ENCODE results near the gene IFNK.

Gene IFNK, protein sequence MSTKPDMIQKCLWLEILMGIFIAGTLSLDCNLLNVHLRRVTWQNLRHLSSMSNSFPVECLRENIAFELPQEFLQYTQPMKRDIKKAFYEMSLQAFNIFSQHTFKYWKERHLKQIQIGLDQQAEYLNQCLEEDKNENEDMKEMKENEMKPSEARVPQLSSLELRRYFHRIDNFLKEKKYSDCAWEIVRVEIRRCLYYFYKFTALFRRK

DNA sequence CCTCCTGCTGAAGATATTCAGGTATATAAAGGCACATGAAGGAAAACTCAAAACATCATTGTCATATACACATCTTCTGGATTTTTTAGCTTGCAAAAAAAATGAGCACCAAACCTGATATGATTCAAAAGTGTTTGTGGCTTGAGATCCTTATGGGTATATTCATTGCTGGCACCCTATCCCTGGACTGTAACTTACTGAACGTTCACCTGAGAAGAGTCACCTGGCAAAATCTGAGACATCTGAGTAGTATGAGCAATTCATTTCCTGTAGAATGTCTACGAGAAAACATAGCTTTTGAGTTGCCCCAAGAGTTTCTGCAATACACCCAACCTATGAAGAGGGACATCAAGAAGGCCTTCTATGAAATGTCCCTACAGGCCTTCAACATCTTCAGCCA is at the start of gene IFNK:
Gene IFNK (plus strand): TSS at position 55 of the 400 bp plus-strand sequence. CDS start 47 bp downstream, at position 102.
- no peaks in the 10 kb centered on the region for H3K27me3 ChIP-seq (ENCODE audit: control insufficient read depth, insufficient read depth, low read length)
- H3K9me3 ChIP-seq (ENCODE audit: control insufficient read depth, insufficient read depth, low read length) = no peaks in the 10 kb centered on the region
- peaks cover 6% of the 10 kb centered on the region for H3K4me1 ChIP-seq (ENCODE audit: control insufficient read depth, insufficient read depth, low read length)
- no peaks in the 10 kb centered on the region for H3K36me3 ChIP-seq (ENCODE audit: control insufficient read depth, insufficient read depth, low read length)
- H3K9ac ChIP-seq (ENCODE audit: low read depth, low read length) = no peak within 1 kb of the TSS
- no peak within 1 kb of the TSS for H3K4me3 ChIP-seq (ENCODE audit: low read depth, low read length)

DNA sequence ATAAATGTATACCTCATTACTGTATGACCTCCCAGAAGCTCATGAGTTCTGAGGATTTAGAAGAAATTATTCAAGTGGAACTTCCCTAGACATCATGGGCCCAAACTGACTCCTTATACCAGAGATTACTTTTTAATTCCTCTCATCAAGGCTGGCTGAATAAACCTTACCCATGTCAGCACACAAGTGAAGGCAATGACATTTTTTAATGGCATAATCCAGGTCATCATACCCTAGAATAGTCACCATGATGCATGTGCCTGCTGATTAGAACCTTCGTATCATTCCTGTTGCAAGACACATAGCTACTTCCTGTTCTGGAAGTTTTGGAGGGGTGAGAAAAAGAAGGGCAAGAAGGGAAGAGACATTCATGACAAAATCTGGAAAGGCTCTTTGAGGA is 49.8 kb upstream of the IFNK start:
- H3K4me3 ChIP-seq (ENCODE audit: low read depth, low read length) = no peak overlapping the region
- H3K36me3 ChIP-seq (ENCODE audit: control insufficient read depth, insufficient read depth, low read length) = no peaks in the 10 kb centered on the region
- H3K27me3 ChIP-seq (ENCODE audit: control insufficient read depth, insufficient read depth, low read length) = no peaks in the 10 kb centered on the region
- H3K9ac ChIP-seq (ENCODE audit: low read depth, low read length) = no peak overlapping the region
- peaks cover 18% of the 10 kb centered on the region for H3K4me1 ChIP-seq (ENCODE audit: control insufficient read depth, insufficient read depth, low read length)
- H3K9me3 ChIP-seq (ENCODE audit: control insufficient read depth, insufficient read depth, low read length) = no peaks in the 10 kb centered on the region

- Histone ChIP-seq H3K4me3 (ENCODE audit: low read depth, low read length) (no peak overlapping the region), H3K27me3 (ENCODE audit: control insufficient read depth, insufficient read depth, low read length) (no peaks in the 10 kb centered on the region), H3K4me1 (ENCODE audit: control insufficient read depth, insufficient read depth, low read length) (peaks cover 16% of the 10 kb centered on the region), H3K9me3 (ENCODE audit: control insufficient read depth, insufficient read depth, low read length) (no peaks in the 10 kb centered on the region), H3K9ac (ENCODE audit: low read depth, low read length) (no peak overlapping the region), H3K36me3 (ENCODE audit: control insufficient read depth, insufficient read depth, low read length) (no peaks in the 10 kb centered on the region)
These were observed 49.0 kb upstream of the IFNK start for GRCh38 chr9:27475057-27475595.

DNA sequence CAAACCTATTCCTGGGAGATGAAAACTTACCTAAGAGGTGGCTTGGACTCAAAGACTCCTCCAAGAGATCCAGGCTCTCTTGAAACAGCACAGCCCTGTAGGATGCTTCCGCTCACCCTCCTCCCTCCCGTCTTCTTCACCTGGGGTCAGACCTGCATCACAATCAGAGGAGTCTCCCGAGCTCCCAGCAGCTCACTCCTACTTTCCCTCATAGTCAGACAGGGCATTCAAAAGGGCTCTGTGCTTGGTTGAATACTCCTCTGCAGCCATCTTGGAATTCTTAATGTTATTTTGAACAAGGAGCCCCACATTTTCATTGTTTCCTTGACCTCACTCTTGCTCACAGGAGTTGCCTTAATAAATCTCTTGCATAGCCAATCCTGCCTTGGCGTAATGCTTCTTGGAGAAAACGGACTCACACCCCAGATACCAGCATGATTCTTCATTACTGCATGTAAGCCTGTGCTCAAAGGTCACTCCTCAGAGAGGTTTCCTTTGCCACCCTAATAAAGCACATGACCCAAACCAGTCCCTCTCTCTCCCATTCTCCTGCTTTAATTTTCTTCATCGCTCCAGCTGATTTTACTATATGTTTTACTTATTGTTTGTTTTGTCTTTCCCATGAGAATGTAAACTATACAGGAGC is 47.1 kb upstream of the IFNK start:
- Histone ChIP-seq H3K9me3 (ENCODE audit: control insufficient read depth, insufficient read depth, low read length) (no peaks in the 10 kb centered on the region), H3K4me3 (ENCODE audit: low read depth, low read length) (no peak overlapping the region), H3K27me3 (ENCODE audit: control insufficient read depth, insufficient read depth, low read length) (no peaks in the 10 kb centered on the region), H3K4me1 (ENCODE audit: control insufficient read depth, insufficient read depth, low read length) (peaks cover 8% of the 10 kb centered on the region), H3K36me3 (ENCODE audit: control insufficient read depth, insufficient read depth, low read length) (no peaks in the 10 kb centered on the region), H3K9ac (ENCODE audit: low read depth, low read length) (no peak overlapping the region)

GRCh38 chr9:27478322-27478721 is 45.8 kb upstream of the IFNK start:
- Histone ChIP-seq H3K4me1 (ENCODE audit: control insufficient read depth, insufficient read depth, low read length) (peaks cover 4% of the 10 kb centered on the region), H3K36me3 (ENCODE audit: control insufficient read depth, insufficient read depth, low read length) (no peaks in the 10 kb centered on the region), H3K27me3 (ENCODE audit: control insufficient read depth, insufficient read depth, low read length) (no peaks in the 10 kb centered on the region), H3K9me3 (ENCODE audit: control insufficient read depth, insufficient read depth, low read length) (no peaks in the 10 kb centered on the region), H3K9ac (ENCODE audit: low read depth, low read length) (no peak overlapping the region), H3K4me3 (ENCODE audit: low read depth, low read length) (no peak overlapping the region)

GRCh38 chr9:27482709-27483108 is 41.4 kb upstream of the IFNK start:
- peaks cover 2% of the 10 kb centered on the region for H3K4me1 ChIP-seq (ENCODE audit: control insufficient read depth, insufficient read depth, low read length)
- no peaks in the 10 kb centered on the region for H3K36me3 ChIP-seq (ENCODE audit: control insufficient read depth, insufficient read depth, low read length)
- no peak overlapping the region for H3K4me3 ChIP-seq (ENCODE audit: low read depth, low read length)
- H3K9me3 ChIP-seq (ENCODE audit: control insufficient read depth, insufficient read depth, low read length) = no peaks in the 10 kb centered on the region
- H3K9ac ChIP-seq (ENCODE audit: low read depth, low read length) = no peak overlapping the region
- no peaks in the 10 kb centered on the region for H3K27me3 ChIP-seq (ENCODE audit: control insufficient read depth, insufficient read depth, low read length)

- no peak overlapping the region for H3K4me3 ChIP-seq (ENCODE audit: low read depth, low read length)
- no peak overlapping the region for H3K9ac ChIP-seq (ENCODE audit: low read depth, low read length)
- peaks cover 5% of the 10 kb centered on the region for H3K4me1 ChIP-seq (ENCODE audit: control insufficient read depth, insufficient read depth, low read length)
- no peaks in the 10 kb centered on the region for H3K27me3 ChIP-seq (ENCODE audit: control insufficient read depth, insufficient read depth, low read length)
- no peaks in the 10 kb centered on the region for H3K36me3 ChIP-seq (ENCODE audit: control insufficient read depth, insufficient read depth, low read length)
- no peaks in the 10 kb centered on the region for H3K9me3 ChIP-seq (ENCODE audit: control insufficient read depth, insufficient read depth, low read length)
These were observed 40.5 kb upstream of the IFNK start for GRCh38 chr9:27483576-27483975.

DNA sequence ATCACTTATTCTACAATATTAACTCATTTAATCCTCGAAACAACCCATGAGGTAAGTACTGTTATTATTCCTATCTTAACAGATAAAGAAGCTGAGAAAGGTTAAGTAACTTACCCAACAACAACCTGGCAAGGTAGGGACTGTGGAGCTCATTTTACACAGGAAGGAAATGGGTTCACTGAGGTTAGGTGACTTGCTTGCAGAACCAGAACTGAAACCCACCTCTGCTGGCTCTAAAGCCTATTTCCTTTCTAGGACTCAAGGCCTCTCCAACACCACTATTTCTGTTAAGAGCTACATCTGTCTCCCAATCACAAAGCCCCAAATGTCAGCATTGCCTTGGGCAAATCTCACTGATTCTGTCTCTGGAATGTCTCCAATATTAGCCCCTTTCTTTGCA is 38.9 kb upstream of the IFNK start:
- peaks cover 5% of the 10 kb centered on the region for H3K4me1 ChIP-seq (ENCODE audit: control insufficient read depth, insufficient read depth, low read length)
- H3K36me3 ChIP-seq (ENCODE audit: control insufficient read depth, insufficient read depth, low read length) = no peaks in the 10 kb centered on the region
- no peak overlapping the region for H3K9ac ChIP-seq (ENCODE audit: low read depth, low read length)
- H3K9me3 ChIP-seq (ENCODE audit: control insufficient read depth, insufficient read depth, low read length) = no peaks in the 10 kb centered on the region
- no peaks in the 10 kb centered on the region for H3K27me3 ChIP-seq (ENCODE audit: control insufficient read depth, insufficient read depth, low read length)
- no peak overlapping the region for H3K4me3 ChIP-seq (ENCODE audit: low read depth, low read length)

GRCh38 chr9:27487128-27487640 is 36.9 kb upstream of the IFNK start:
- Histone ChIP-seq H3K9me3 (ENCODE audit: control insufficient read depth, insufficient read depth, low read length) (no peaks in the 10 kb centered on the region), H3K9ac (ENCODE audit: low read depth, low read length) (no peak overlapping the region), H3K27me3 (ENCODE audit: control insufficient read depth, insufficient read depth, low read length) (no peaks in the 10 kb centered on the region), H3K4me1 (ENCODE audit: control insufficient read depth, insufficient read depth, low read length) (peaks cover 5% of the 10 kb centered on the region), H3K36me3 (ENCODE audit: control insufficient read depth, insufficient read depth, low read length) (no peaks in the 10 kb centered on the region), H3K4me3 (ENCODE audit: low read depth, low read length) (no peak overlapping the region)

DNA sequence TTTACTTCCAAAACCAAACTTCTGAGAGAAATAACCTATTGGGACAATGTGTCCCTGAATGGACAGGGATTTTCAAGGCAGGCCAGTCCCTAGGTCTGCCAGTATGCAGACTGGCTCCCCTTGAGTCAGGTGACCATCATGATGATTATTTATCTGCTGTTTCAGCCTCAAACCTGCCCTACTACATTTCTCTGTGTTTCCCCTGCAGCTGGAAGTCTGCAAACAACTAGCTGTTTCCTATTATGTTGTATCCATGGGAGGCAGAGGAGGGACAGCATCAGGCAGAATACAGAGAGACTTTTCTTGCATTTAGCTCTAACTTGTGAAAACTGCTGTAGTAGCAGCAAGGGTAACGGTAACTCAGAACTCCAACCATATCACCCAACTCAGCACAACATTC is 36.2 kb upstream of the IFNK start:
- H3K4me3 ChIP-seq (ENCODE audit: low read depth, low read length) = no peak overlapping the region
- H3K9me3 ChIP-seq (ENCODE audit: control insufficient read depth, insufficient read depth, low read length) = no peaks in the 10 kb centered on the region
- H3K36me3 ChIP-seq (ENCODE audit: control insufficient read depth, insufficient read depth, low read length) = no peaks in the 10 kb centered on the region
- no peak overlapping the region for H3K9ac ChIP-seq (ENCODE audit: low read depth, low read length)
- peaks cover 5% of the 10 kb centered on the region for H3K4me1 ChIP-seq (ENCODE audit: control insufficient read depth, insufficient read depth, low read length)
- no peaks in the 10 kb centered on the region for H3K27me3 ChIP-seq (ENCODE audit: control insufficient read depth, insufficient read depth, low read length)

GRCh38 chr9:27489087-27489876 is 34.8 kb upstream of the IFNK start:
- no peaks in the 10 kb centered on the region for H3K36me3 ChIP-seq (ENCODE audit: control insufficient read depth, insufficient read depth, low read length)
- H3K4me1 ChIP-seq (ENCODE audit: control insufficient read depth, insufficient read depth, low read length) = peaks cover 5% of the 10 kb centered on the region

More at GRCh38 chr9:27489087-27489876, 34.8 kb upstream of the IFNK start:
- no peaks in the 10 kb centered on the region for H3K9me3 ChIP-seq (ENCODE audit: control insufficient read depth, insufficient read depth, low read length)
- H3K27me3 ChIP-seq (ENCODE audit: control insufficient read depth, insufficient read depth, low read length) = no peaks in the 10 kb centered on the region
- no peak overlapping the region for H3K4me3 ChIP-seq (ENCODE audit: low read depth, low read length)
- no peak overlapping the region for H3K9ac ChIP-seq (ENCODE audit: low read depth, low read length)

Data from iPS-15b (cell line).